Nephron (organoid): ENCODE measurements around the gene M1AP.

ENCODE experiments used
- H3K27ac Mint-ChIP-seq, 3 experiments: 2 replicates each; pipeline ENCODE4 v1.8.0; 2020; ENCODE audit warnings: mixed read lengths in 3 of 3, mild to moderate bottlenecking in 2 of 3, moderate library complexity in 1 of 3
- H3K27me3 Mint-ChIP-seq: 2 replicates; pipeline ENCODE4 v1.8.0; 2021; ENCODE audit warnings: low read depth, mild to moderate bottlenecking, moderate library complexity, mixed read lengths
- H3K36me3 Mint-ChIP-seq: 2 replicates; pipeline ENCODE4 v1.8.0; 2020; ENCODE audit warnings: low read depth, mixed read lengths
- H3K4me1 Mint-ChIP-seq: 2 replicates; pipeline ENCODE4 v1.8.0; 2020; ENCODE audit warnings: mixed read lengths
- H3K4me3 Mint-ChIP-seq, 3 experiments: 2 replicates each; pipeline ENCODE4 v1.8.0; 2020; ENCODE audit warnings: mild to moderate bottlenecking in 3 of 3, mixed read lengths in 3 of 3, moderate library complexity in 2 of 3
- H3K9me3 Mint-ChIP-seq: 2 replicates; pipeline ENCODE4 v1.8.0; 2020; ENCODE audit warnings: mixed read lengths
- TF ChIP-seq, protein P1 (sequence below), 3 experiments: fragments of 200-600 bp; sonication (generic); IDR thresholded peaks; one replicate each; pipeline ENCODE4 v1.5.0; 2021; ENCODE audit warnings: antibody characterized with exemption in 3 of 3; ENCODE audit not compliant: unreplicated experiment in 3 of 3

Gene M1AP

DNA sequence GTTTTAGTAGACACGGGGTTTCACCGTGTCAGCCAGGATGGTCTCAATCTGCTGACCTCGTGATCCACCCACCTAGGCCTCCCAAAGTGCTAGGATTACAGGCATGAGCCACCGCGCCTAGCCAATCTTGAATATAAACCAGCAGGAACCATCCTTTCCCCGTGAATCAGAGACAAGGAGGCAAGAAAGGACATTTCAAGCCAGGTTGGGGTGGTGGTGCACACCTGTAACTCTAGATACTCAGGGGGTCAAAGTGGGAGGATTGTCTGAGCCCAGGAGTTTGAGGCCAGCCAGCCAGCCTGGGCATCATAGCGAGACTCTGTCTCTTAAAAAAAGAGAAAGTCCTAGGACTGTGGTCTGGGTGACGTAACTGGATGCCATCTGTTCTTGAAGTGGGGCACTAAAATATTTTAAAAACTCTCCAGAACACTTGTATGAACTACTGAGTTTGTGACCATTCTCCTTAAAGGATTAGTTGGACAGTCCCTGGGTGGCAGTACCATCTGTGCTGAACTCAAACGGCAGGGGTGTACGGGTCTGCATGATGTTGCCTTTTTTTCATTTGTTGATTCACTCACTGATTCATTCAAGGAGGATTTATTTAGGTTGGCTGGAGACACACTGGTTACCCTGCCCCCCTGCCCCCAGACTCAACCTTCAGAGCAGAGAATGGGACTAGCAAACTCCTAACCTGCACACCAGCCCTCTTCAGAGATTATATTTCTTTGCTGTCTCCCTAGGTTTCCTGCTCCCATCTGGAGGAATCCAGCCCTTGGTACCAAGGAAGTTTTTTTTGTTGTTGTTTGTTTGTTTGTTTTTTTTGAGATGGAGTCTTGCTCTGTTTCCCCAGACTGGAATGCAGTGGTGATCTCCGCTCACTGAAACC, 136.8 kb downstream of the M1AP start:
- TF ChIP-seq, protein P1, sequence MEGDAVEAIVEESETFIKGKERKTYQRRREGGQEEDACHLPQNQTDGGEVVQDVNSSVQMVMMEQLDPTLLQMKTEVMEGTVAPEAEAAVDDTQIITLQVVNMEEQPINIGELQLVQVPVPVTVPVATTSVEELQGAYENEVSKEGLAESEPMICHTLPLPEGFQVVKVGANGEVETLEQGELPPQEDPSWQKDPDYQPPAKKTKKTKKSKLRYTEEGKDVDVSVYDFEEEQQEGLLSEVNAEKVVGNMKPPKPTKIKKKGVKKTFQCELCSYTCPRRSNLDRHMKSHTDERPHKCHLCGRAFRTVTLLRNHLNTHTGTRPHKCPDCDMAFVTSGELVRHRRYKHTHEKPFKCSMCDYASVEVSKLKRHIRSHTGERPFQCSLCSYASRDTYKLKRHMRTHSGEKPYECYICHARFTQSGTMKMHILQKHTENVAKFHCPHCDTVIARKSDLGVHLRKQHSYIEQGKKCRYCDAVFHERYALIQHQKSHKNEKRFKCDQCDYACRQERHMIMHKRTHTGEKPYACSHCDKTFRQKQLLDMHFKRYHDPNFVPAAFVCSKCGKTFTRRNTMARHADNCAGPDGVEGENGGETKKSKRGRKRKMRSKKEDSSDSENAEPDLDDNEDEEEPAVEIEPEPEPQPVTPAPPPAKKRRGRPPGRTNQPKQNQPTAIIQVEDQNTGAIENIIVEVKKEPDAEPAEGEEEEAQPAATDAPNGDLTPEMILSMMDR (IDR thresholded peaks at IDR 0.05; ENCODE audit: unreplicated experiment in 3 of 3) = no peak
- H3K9me3 Mint-ChIP-seq = no peaks in the 10 kb centered on the region
- no peak overlapping the region for H3K4me3 Mint-ChIP-seq
- H3K4me1 Mint-ChIP-seq = peaks cover 17% of the 10 kb centered on the region
- no peak overlapping the region for H3K27ac Mint-ChIP-seq
- peaks cover 98% of the 10 kb centered on the region for H3K27me3 Mint-ChIP-seq
- H3K36me3 Mint-ChIP-seq = peaks cover 13% of the 10 kb centered on the region

- TF ChIP-seq, protein P1 (IDR thresholded peaks at IDR 0.05; ENCODE audit: unreplicated experiment in 3 of 3) = no peak
- peaks cover 94% of the 10 kb centered on the region for H3K27me3 Mint-ChIP-seq
- H3K9me3 Mint-ChIP-seq = no peaks in the 10 kb centered on the region
- H3K4me3 Mint-ChIP-seq = no peak overlapping the region
- H3K36me3 Mint-ChIP-seq = peaks cover 19% of the 10 kb centered on the region
- peaks cover 18% of the 10 kb centered on the region for H3K4me1 Mint-ChIP-seq
- H3K27ac Mint-ChIP-seq = no peak overlapping the region
Measured at GRCh38 chr2:74510272-74510671, 137.9 kb downstream of the M1AP start.

GRCh38 chr2:74507926-74508520, 140.1 kb downstream of the M1AP start:
- Mint-ChIP-seq H3K4me3 (peak overlapping the region; percentile 98 to 100 (median 99)), H3K27ac (peak overlapping the region; percentile 100), H3K27me3 (peaks cover 95% of the 10 kb centered on the region), H3K9me3 (no peaks in the 10 kb centered on the region), H3K36me3 (peaks cover 31% of the 10 kb centered on the region), H3K4me1 (peaks cover 34% of the 10 kb centered on the region)
- TF ChIP-seq, protein P1 (IDR thresholded peaks at IDR 0.05; ENCODE audit: unreplicated experiment in 3 of 3) = no peak
